Stimulated activated CD4-positive, alpha-beta T cell treated with anti-CD3 and anti-CD28 coated beads, TNF-alpha, amount 100 ng/mL, for 1 hour (primary cell): ENCODE data around the gene MRPL40.

ENCODE experiments used
- DNase-seq, 3 donors: peaks; one replicate each; pipeline ENCODE4 v3.0.0-alpha.2; 2020; ENCODE audit warnings: low read depth in 3 of 3, low spot score in 1 of 3

Gene MRPL40

GRCh38 chr22:19461506-19461905, 29.2 kb downstream of the MRPL40 start:
- DNase-seq = no peak

DNA sequence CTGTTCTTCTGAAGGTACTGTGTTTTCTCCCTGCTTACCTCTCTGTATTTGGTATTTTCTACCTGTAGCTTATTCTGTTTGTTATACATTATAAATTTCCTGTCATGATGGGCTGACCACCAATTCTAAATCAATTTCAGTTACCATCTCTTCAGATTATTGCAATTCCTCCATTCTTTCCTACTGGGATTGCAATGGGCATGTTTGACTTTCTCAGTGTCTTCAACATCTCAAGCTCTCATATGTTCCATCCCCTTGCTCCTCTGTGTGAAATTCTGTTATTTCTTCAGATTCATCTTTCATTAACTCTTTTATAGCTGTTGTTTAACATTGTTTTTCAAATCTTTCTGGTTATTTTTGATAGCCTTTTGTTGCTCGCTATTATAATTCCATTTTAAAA, 30.7 kb downstream of the MRPL40 start:
- no peak for DNase-seq

- no peak for DNase-seq
Observed at GRCh38 chr22:19463491-19464469, 31.4 kb downstream of the MRPL40 start.

DNA sequence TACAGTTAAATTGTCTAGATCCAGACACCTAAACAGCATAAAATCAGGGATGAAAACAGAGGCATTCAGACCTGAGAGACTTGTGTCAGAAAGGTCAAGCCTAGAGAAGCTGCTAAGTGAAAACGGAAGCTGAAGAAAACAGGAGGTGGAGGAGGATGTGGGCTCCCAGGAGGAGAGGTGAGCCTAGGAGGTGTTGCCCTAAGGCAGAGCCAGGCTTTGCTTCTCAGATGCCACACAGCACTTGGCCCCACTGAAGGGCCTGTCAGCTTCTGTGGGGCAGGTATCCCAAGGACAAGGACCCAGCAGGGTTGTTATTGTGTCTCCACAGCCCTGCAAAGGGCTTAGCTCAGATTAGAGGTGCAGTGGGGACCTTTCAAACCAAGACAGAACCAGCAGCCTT, 32.2 kb downstream of the MRPL40 start:
- DNase-seq = no peak

- DNase-seq = no peak
Observed at GRCh38 chr22:19464975-19465374, 32.6 kb downstream of the MRPL40 start.

DNA sequence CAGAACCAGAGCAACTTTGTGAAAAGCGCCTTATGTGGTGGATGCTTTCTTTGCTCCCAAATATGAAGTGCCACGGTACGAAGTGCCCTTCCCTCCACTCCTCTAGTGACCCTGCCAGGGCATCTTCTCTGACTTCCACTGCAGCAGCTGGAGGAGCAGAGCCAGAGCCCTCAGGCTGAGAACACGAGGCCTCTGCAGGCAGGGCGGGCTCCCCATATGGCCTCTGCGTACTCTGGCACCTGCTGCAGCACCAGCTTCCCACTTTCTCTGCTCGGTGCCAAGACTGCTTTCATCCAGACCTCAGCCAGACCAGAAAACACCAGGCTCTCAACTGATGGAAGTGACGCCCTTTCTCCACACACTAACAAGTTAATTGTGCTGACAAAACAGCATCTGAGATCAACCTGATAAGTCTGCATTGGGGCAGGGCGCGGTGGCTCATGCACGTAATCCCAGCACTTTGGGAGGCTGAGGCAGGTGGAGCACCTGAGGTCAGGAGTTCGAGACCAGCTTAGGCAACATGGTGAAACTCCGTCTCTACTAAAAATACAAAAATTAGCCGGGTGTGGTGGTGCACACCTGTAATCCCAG, 33.9 kb downstream of the MRPL40 start:
- no peak for DNase-seq

DNA sequence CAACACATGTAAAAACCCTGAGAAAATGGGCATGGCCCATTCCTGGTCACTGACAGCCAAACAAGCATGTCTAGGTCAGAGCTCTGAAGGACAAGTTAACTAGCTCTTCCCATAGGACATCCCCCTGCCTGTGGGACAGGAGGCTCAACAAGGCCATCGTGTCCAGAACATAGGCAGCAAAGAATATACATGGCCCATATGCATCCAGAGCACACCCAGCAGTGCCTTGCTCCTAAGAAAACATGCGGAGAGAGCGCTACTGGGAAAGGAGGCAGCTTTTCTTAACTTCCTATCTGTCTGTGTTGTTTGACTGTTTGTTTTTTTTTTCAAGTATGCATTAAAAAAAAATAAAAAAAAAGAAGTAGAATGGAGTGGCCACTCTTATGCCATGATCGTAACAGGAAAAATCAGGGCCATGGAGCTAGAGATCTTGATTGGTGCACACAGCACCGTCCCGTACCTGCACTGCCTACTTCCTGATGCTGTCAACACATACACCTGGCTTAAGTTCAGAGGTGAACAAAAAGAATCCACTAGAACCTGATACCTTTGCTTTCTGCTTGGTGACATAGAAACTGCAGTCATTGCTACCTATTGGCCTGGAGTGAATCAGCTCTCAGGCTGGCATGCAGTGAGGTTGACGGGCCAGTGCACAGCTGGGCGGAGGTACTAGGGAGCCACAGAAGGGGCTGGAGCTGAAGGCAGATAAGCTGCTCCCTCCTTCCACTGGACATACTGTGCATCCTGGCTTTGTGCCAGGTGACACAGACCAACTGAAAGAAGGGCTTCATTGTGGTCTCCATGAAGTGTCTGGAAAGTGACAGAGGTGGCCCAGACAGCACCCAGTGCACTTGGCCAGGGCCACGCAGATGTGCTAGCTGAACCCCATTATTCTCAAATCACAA, 34.8 kb downstream of the MRPL40 start:
- no peak for DNase-seq

- no peak for DNase-seq
Observed at GRCh38 chr22:19467912-19468311, 35.6 kb downstream of the MRPL40 start.

GRCh38 chr22:19469421-19469820, 37.1 kb downstream of the MRPL40 start:
- DNase-seq = no peak

DNA sequence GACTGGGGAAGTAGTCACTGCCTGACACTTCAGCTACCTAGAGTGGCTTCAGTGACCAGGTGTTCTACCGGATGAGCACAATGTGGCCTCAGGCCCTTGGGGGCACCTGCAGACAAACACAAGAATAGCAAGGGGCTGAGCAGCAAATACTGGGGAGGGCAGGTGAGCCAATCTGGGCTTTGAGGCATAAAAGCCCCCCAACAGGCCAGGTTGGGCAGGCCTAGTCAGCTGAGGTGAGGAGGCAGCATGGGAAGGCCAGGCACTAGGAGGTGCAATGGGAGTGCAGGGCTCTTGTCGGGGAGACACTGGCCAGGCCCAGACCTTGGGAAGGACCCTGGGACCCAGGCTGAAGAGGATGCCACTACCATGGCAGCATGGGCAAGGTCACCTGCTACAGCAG, 37.7 kb downstream of the MRPL40 start:
- no peak for DNase-seq

DNA sequence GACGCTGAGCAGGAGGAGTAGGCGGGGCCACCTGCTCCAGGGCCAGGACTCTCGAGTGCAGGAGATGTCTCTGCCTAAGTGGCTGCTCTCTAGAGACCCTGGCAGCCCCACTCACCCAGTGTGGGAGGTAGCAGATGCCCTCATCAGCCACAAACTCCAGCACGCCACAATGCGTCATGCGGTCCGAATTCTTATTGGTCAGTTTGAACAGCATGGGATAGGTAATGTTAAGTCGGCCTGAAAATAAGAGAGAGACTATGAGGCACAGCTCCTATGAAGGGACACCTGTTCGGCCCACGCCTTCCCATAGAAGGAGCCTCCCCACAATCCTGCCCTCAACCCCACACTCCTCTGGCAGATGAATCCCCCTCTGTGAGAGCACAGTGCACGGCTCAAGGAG, 39.2 kb downstream of the MRPL40 start:
- no peak for DNase-seq

DNA sequence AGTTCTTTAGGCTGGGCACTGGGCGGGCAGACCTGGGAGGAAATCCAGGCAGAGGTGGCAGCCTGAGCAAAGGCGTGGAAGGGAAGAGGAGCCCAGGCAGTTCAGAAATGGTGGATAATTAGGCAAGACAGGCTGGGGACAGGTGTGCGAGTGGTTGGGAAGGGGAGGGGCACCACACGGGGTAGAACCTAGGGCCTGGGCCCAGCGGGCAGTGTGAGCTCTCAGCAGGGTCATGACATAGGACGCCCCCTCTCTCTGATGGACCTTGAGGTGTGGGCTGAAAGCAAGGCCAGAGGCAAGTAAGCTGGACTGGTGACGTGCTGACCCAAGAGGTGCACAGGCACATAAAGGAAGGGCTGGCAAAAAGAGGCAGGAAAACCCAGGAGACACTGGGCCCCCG, 39.9 kb downstream of the MRPL40 start:
- DNase-seq = no peak

DNA sequence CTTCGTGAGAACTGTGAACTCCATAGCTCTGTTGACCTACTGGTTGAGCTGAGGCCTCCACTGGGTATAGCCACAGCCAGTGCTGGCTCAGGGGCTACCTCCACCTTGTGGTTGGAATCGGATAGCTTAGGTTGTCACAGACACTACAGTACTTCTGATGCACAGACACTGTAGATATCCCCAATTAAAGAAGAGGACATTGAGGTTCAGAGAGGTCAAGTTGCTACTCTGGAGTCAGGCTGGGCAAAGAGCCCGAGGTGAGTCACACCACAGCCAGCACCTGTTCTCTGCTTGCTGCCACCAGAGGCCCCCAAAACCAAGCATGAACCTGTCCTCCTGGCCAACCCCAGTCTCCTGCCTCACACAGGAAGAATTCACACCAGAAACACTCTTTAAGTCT, 41.2 kb downstream of the MRPL40 start:
- DNase-seq = no peak

GRCh38 chr22:19476023-19476422, 43.7 kb downstream of the MRPL40 start:
- DNase-seq = no peak

DNA sequence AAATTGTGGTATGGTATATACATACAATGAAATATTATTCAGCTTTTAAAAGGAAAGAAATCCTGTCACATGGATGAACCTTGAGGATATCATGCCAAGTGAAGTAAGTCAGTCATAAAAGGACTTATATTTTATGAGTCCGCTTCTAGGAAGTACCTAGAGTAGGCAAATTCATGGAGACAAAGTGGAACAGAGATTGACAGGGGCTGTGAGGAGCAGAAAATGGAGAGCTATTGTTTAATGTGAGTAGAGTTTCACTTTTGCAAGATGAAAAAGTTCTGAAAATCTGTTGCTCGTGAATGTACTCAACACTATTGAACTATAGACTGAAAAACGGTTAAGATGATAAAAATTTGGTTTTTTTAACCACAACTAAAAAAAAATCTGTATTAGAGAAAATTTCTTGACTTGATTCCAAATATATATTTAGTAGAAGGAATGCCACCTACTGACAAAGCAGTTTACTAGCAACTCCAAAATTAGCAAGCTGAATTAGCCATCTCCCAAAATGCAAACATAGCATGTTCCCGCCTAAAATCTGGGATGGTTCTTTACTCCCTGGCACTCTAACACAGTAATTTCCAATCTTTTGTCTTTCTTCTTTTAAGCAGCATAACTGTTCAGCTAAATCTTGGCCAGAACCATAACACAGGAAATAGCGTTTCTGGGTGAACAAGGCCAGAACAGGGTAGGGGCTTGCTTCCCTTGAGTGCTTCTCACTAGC, 45.1 kb downstream of the MRPL40 start:
- DNase-seq = no peak

GRCh38 chr22:19478045-19478900, 45.9 kb downstream of the MRPL40 start:
- no peak for DNase-seq

- peak; percentile 31 to 58 (median 46) for DNase-seq
Observed at GRCh38 chr22:19478901-19479354, 46.6 kb downstream of the MRPL40 start, which contains the start of gene UFD1. Gene UFD1 (minus strand): TSS chr22:19479193. CDS start chr22:19479085, 108 bp downstream.

DNA sequence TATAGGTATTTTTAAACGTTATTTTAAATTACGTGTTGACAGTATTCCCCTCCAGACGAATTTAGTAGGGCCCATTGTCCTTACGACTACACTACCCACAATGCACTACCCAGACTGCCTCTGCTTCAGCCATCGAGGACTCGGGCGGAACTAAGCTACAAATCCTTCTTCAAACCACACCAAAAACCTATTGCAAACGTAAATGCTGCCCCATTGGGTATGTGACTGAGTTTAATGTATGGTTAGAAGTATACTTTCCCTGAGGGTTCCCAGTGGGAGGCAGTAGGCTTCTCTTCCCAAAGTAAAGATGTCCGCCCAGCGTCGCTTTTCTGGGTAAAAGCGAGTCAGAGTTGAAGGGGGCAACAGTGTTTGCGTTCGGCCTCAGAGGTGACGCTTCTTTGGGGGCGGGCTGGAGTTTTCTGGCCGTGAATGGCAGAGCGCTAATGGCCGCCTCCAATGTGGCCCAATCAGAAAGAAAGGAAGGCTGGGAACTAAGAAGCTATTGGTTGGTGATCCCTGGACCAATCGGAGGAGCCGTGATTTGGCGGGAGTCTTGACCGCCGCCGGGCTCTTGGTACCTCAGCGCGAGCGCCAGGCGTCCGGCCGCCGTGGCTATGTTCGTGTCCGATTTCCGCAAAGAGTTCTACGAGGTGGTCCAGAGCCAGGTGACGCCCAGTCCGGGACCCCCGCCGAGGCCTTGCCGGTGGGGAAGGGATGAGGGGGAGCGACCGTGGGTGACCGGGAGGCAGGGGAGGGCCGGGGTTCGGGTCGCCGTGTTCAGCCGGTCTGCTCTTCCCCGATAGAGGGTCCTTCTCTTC, 47.2 kb downstream of the MRPL40 start, which contains the start of gene CDC45:
TSS of gene CDC45 (plus strand) at position 566 of the 818 bp plus-strand sequence. CDS start at position 615, 49 bp downstream.
- peak; percentile 80 to 84 (median 82) for DNase-seq

- DNase-seq = no peak
Observed at GRCh38 chr22:19480173-19480568, 47.8 kb downstream of the MRPL40 start.
